GM21619 (cell line): Measurements from ENCODE around the gene PDCD7.
"Not testable (repeated sequence)": the region's sequence is repeated elsewhere in the genome, so short reads cannot be mapped to it uniquely, and the experiment has no call there.

Experiments used
- ATAC-seq: cut with Tn5 transposase; IDR thresholded peaks from one replicate; pipeline ENCODE4 v1.9.1; 2021; ENCODE audit not compliant: unreplicated experiment

Gene PDCD7

GRCh38 chr15:65076486-65077290 lies 56.9 kb downstream of the PDCD7 start, which contains the start of gene KBTBD13:
Gene KBTBD13 (plus strand): TSS chr15:65076746. CDS start chr15:65076816, 70 bp downstream.
- no peak for ATAC-seq

- ATAC-seq = not testable (repeated sequence)
Observed at GRCh38 chr15:65075607-65076395, 57.8 kb downstream of the PDCD7 start.

GRCh38 chr15:65074946-65075345 lies 58.7 kb downstream of the PDCD7 start:
- ATAC-seq = not testable (repeated sequence)

- ATAC-seq = no peak
Observed at GRCh38 chr15:65072617-65073016, 61.0 kb downstream of the PDCD7 start.

- no peak for ATAC-seq
Observed at GRCh38 chr15:65072027-65072426, 61.6 kb downstream of the PDCD7 start.

- no peak for ATAC-seq
Observed at GRCh38 chr15:65071381-65071811, 62.2 kb downstream of the PDCD7 start.

GRCh38 chr15:65069779-65070546 lies 63.6 kb downstream of the PDCD7 start:
- ATAC-seq = no peak

GRCh38 chr15:65069179-65069578 lies 64.4 kb downstream of the PDCD7 start:
- ATAC-seq = no peak

- no peak for ATAC-seq
Observed at GRCh38 chr15:65068403-65068788, 65.2 kb downstream of the PDCD7 start.

GRCh38 chr15:65067645-65068402 lies 65.8 kb downstream of the PDCD7 start, which contains the start of gene RASL12:
Gene RASL12 (minus strand): TSS chr15:65067991. CDS start chr15:65067835, 156 bp downstream.
- no peak for ATAC-seq
